HUES48 (cell line): ENCODE data around the gene KRTAP1-1.

Experiments
- H3K27ac ChIP-seq: one replicate; pipeline ENCODE4 v1.7.0; 2013; ENCODE audit warnings: low read depth, low read length, inconsistent platforms
- H3K27me3 ChIP-seq: 2 replicates; pipeline ENCODE4 v1.6.1; 2013; ENCODE audit warnings: mild to moderate bottlenecking, low read length; ENCODE audit not compliant: control insufficient read depth, insufficient read depth
- H3K36me3 ChIP-seq: 2 replicates; pipeline ENCODE4 v1.6.1; 2013; ENCODE audit warnings: low read length; ENCODE audit not compliant: control insufficient read depth, insufficient read depth
- H3K4me1 ChIP-seq: 2 replicates; pipeline ENCODE4 v1.6.1; 2013; ENCODE audit warnings: mild to moderate bottlenecking, low read length; ENCODE audit not compliant: control insufficient read depth, insufficient read depth
- H3K4me3 ChIP-seq: 2 replicates; pipeline ENCODE4 v1.5.1; 2013; ENCODE audit warnings: mild to moderate bottlenecking, low read depth, low read length
- H3K9ac ChIP-seq: 2 replicates; pipeline ENCODE4 v1.6.1; 2013; ENCODE audit warnings: mild to moderate bottlenecking, low read depth, low read length, moderate library complexity
- H3K9me3 ChIP-seq: 2 replicates; pipeline ENCODE4 v1.6.1; 2013; ENCODE audit warnings: low read length; ENCODE audit not compliant: control insufficient read depth, insufficient read depth

Gene KRTAP1-1

GRCh38 chr17:40993839-40994238 is 47.4 kb downstream of the KRTAP1-1 start, which contains the start of gene KRTAP3-3:
Gene KRTAP3-3 (minus strand): TSS chr17:40994164. CDS start chr17:40994097, 67 bp downstream.
- Histone ChIP-seq H3K9me3 (no peaks in the 10 kb centered on the region), H3K4me3 (no peak within 1 kb of the TSS), H3K36me3 (no peaks in the 10 kb centered on the region), H3K4me1 (no peaks in the 10 kb centered on the region), H3K9ac (no peak within 1 kb of the TSS), H3K27ac (no peak within 1 kb of the TSS), H3K27me3 (no peaks in the 10 kb centered on the region)

DNA sequence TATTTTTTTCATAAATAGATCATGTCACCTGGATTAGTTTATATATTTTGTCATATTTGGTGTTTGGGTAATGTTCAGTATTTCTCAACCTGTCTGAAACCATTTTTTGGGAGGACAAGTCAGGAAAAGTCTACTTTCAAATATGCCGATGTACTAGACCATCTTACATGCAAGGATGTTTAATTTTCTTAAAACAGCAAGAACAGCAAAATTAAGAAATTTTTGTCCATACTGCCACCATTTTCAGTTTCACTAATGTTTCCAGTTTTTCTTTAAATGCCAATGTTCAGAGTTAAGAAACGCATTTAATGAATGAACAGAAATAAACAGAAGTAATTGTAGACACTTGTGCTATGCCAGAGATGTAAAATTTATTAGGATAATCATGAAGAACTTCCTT is 48.2 kb downstream of the KRTAP1-1 start:
- no peaks in the 10 kb centered on the region for H3K36me3 ChIP-seq
- H3K27me3 ChIP-seq, result no peaks in the 10 kb centered on the region
- no peak overlapping the region for H3K27ac ChIP-seq
- H3K4me1 ChIP-seq, result no peaks in the 10 kb centered on the region
- H3K9me3 ChIP-seq, result no peaks in the 10 kb centered on the region
- H3K9ac ChIP-seq, result no peak overlapping the region
- no peak overlapping the region for H3K4me3 ChIP-seq

GRCh38 chr17:40992666-40993065 is 48.6 kb downstream of the KRTAP1-1 start:
- Histone ChIP-seq H3K9me3 (no peaks in the 10 kb centered on the region), H3K4me3 (no peak overlapping the region), H3K27me3 (no peaks in the 10 kb centered on the region)

More at GRCh38 chr17:40992666-40993065, 48.6 kb downstream of the KRTAP1-1 start:
- Histone ChIP-seq H3K36me3 (no peaks in the 10 kb centered on the region), H3K4me1 (no peaks in the 10 kb centered on the region), H3K27ac (no peak overlapping the region), H3K9ac (no peak overlapping the region)
